CD4-positive, CD25-positive, alpha-beta regulatory T cell (primary cell): Measurements from ENCODE around the gene GLOD5. TPM values are rescaled to one million over a fixed set of nuclear protein-coding genes. Genes with fewer than 3 reads are reported as not detected.

Source experiments
- ATAC-seq, 2 donors: fragments of 150-1000 bp; cut with Tn5 transposase; one replicate each; pipeline ENCODE4 v1.10.0; 2021; ENCODE audit warnings: low read depth in 2 of 2, moderate number of reproducible peaks in 2 of 2, moderate library complexity in 1 of 2
- DNase-seq, 3 donors: peaks; one replicate each; pipeline versions ENCODE4 v3.0.0 to v3.0.0-alpha.2; 2012 to 2022; ENCODE audit warnings: mixed read lengths in 1 of 3
- H3K27ac ChIP-seq: one replicate; pipeline ENCODE4 v1.7.0; 2013; ENCODE audit warnings: mild to moderate bottlenecking, low read length; ENCODE audit not compliant: insufficient read depth, poor library complexity, severe bottlenecking
- H3K27me3 ChIP-seq: one replicate; pipeline ENCODE4 v1.7.0; 2013; ENCODE audit warnings: low read length; ENCODE audit not compliant: control insufficient read depth, insufficient read depth
- H3K36me3 ChIP-seq: one replicate; pipeline ENCODE4 v1.7.0; 2013; ENCODE audit warnings: mild to moderate bottlenecking, low read length, moderate library complexity; ENCODE audit not compliant: control insufficient read depth, insufficient read depth
- H3K4me1 ChIP-seq: 2 replicates; pipeline ENCODE4 v1.7.0; 2013; ENCODE audit warnings: mild to moderate bottlenecking, low read length; ENCODE audit not compliant: insufficient read depth, control insufficient read depth, poor library complexity, severe bottlenecking
- H3K4me3 ChIP-seq: one replicate; pipeline ENCODE4 v1.7.0; 2013; ENCODE audit warnings: low read depth, mild to moderate bottlenecking, low read length, moderate library complexity
- H3K9me3 ChIP-seq, 2 experiments: 1 replicate in 1 of 2; 2 replicates in 1 of 2; pipeline ENCODE4 v1.7.0; 2013; ENCODE audit warnings: low read length in 2 of 2, mild to moderate bottlenecking in 1 of 2, moderate library complexity in 1 of 2; ENCODE audit not compliant: control insufficient read depth in 2 of 2
- H3K27ac Mint-ChIP-seq, 3 donors: one replicate each; pipeline ENCODE4 v1.8.0; 2020 to 2022; ENCODE audit warnings: mild to moderate bottlenecking in 3 of 3, mixed read lengths in 3 of 3, moderate library complexity in 2 of 3
- H3K27me3 Mint-ChIP-seq: one replicate; pipeline ENCODE4 v1.8.0; 2022; ENCODE audit warnings: mild to moderate bottlenecking, mixed read lengths
- H3K36me3 Mint-ChIP-seq: one replicate; pipeline ENCODE4 v1.8.0; 2020; ENCODE audit warnings: mixed read lengths
- H3K4me1 Mint-ChIP-seq, 4 donors: one replicate each; pipeline ENCODE4 v1.8.0; 2020 to 2022; ENCODE audit warnings: mixed read lengths in 4 of 4, mild to moderate bottlenecking in 1 of 4
- H3K4me3 Mint-ChIP-seq, 4 donors: one replicate each; pipeline ENCODE4 v1.8.0; 2020 to 2022; ENCODE audit warnings: mild to moderate bottlenecking in 4 of 4, mixed read lengths in 4 of 4, moderate library complexity in 3 of 4
- H3K9me3 Mint-ChIP-seq, 7 donors: one replicate each; pipeline ENCODE4 v1.8.0; 2020 to 2022; ENCODE audit warnings: mixed read lengths in 7 of 7, mild to moderate bottlenecking in 3 of 7, moderate library complexity in 2 of 7
- polyA plus RNA-seq, 4 donors: library from polyadenylated mRNA; unstranded; fragments of 300-500 nt; fragmentation: Illumina TruSeq; gene quantifications; one replicate each; pipeline ENCODE4 v1.2.3, GENCODE V29; 2021
- total RNA-seq: library from RNA; stranded (reverse); gene quantifications from one replicate; pipeline ENCODE4 v1.2.3, GENCODE V29; 2022

The GLOD5 gene
- total and polyA plus RNA-seq, 5 donors from 2014 or later: not detected

DNA sequence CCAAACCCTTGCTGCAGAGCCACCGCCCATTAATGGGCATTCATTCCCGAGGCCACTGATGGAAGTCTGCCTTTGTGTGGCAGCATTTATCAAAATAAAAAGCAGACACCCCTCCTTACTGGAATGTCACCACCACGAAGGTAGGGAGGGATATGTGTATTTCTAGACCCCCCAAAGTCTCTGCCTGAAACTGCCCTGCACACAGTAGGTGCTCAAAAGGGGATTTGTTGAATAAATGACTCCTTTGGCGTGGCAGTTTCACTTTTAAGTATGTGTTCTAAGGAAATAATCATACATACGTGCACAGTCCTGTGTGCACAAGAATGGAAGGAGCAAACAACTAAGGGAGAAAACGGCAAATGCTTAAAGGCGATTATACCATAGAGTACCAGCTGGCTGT is 23.6 kb upstream of the GLOD5 start:
- Histone ChIP-seq H3K27me3 (no peaks in the 10 kb centered on the region), H3K27ac (peak overlapping the region; percentile 87), H3K4me3 (peak overlapping the region; percentile 79), H3K36me3 (no peaks in the 10 kb centered on the region), H3K4me1 (peaks cover 5% of the 10 kb centered on the region), H3K9me3 (no peaks in the 10 kb centered on the region)
- peaks cover 0 to 2% (median 0%) of the 10 kb centered on the region in 7 donors for H3K9me3 Mint-ChIP-seq
- peak overlapping the region; percentile 81 to 93 (median 88) for H3K4me3 Mint-ChIP-seq
- H3K36me3 Mint-ChIP-seq: no peaks in the 10 kb centered on the region
- H3K4me1 Mint-ChIP-seq: peaks cover 8 to 23% (median 12%) of the 10 kb centered on the region in 4 donors
- ATAC-seq (no peak), DNase-seq (no peak)
- no peaks in the 10 kb centered on the region for H3K27me3 Mint-ChIP-seq
- peak overlapping the region; percentile 93 to 94 (median 94) for H3K27ac Mint-ChIP-seq

DNA sequence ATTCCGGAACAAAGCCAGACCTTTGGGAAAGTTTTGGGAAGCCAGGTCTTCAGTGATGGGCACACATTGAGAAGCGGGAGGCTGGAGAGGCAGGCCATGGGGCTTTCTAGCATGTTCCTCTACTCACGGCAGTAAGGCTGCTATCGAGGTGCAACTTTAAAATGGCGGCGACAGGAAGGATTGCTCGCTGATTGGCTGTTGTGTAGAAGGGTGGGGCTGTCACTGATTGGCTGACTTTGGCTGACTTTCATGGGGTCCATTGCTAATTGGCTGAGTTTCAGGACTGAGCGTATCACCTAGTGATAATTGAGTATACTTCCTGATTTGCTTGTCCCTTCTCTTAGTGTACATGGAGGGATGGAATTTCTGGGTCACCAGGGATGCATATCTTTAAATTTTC is 19.7 kb upstream of the GLOD5 start:
- Mint-ChIP-seq H3K27me3 (no peaks in the 10 kb centered on the region), H3K36me3 (no peaks in the 10 kb centered on the region), H3K27ac (no peak overlapping the region), H3K4me1 (peaks cover 2 to 14% (median 8%) of the 10 kb centered on the region in 4 donors), H3K9me3 (peaks cover 0 to 2% (median 0%) of the 10 kb centered on the region in 7 donors), H3K4me3 (no peak overlapping the region)
- H3K27ac ChIP-seq: no peak overlapping the region
- DNase-seq (no peak), ATAC-seq (no peak)
- no peaks in the 10 kb centered on the region for H3K27me3 ChIP-seq
- H3K9me3 ChIP-seq: no peaks in the 10 kb centered on the region
- no peaks in the 10 kb centered on the region for H3K36me3 ChIP-seq
- no peak overlapping the region for H3K4me3 ChIP-seq
- peaks cover 5% of the 10 kb centered on the region for H3K4me1 ChIP-seq

- no peak overlapping the region for H3K27ac Mint-ChIP-seq
- H3K27ac ChIP-seq: no peak overlapping the region
- no peaks in the 10 kb centered on the region for H3K4me1 ChIP-seq
- H3K4me1 Mint-ChIP-seq: peaks cover 0 to 2% (median 0%) of the 10 kb centered on the region in 4 donors
- DNase-seq (no peak), ATAC-seq (no peak)
- no peaks in the 10 kb centered on the region for H3K27me3 Mint-ChIP-seq
- H3K4me3 ChIP-seq: no peak overlapping the region
- no peaks in the 10 kb centered on the region for H3K36me3 Mint-ChIP-seq
- H3K4me3 Mint-ChIP-seq: no peak overlapping the region
- H3K36me3 ChIP-seq: no peaks in the 10 kb centered on the region
- H3K27me3 ChIP-seq: no peaks in the 10 kb centered on the region
- H3K9me3 Mint-ChIP-seq: peaks cover 0 to 2% (median 0%) of the 10 kb centered on the region in 7 donors
- no peaks in the 10 kb centered on the region for H3K9me3 ChIP-seq
Observed at GRCh38 chrX:48745222-48745621, 16.3 kb upstream of the GLOD5 start.

- Mint-ChIP-seq H3K4me1 (peaks cover 0 to 3% (median 1%) of the 10 kb centered on the region in 4 donors), H3K27me3 (no peaks in the 10 kb centered on the region), H3K36me3 (no peaks in the 10 kb centered on the region), H3K27ac (no peak overlapping the region), H3K4me3 (no peak overlapping the region), H3K9me3 (no peaks in the 10 kb centered on the region)
- no peak for ATAC-seq
- Histone ChIP-seq H3K9me3 (no peaks in the 10 kb centered on the region), H3K4me1 (no peaks in the 10 kb centered on the region), H3K4me3 (no peak overlapping the region), H3K27me3 (no peaks in the 10 kb centered on the region), H3K27ac (no peak overlapping the region), H3K36me3 (no peaks in the 10 kb centered on the region)
- no peak for DNase-seq
Observed at GRCh38 chrX:48747415-48748016, 14.0 kb upstream of the GLOD5 start.

DNA sequence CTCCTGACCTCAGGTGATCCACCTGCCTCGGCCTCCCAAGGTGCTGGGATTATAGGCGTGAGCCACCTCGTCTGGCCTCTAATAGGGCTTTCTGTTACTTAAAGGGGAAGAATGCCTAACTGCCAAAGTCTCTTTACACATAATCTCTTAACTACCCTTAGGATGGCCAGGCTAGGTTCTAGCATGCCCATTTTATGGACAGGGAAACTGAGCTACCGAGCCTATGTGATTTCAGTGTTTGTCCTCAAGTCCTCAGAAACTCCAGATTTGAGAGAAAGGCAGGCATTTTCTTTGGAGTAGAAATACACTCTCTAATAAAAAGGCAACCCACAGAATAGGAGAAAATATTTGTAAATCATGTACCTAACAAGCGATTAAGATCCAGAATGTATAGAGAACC is 12.4 kb upstream of the GLOD5 start:
- no peaks in the 10 kb centered on the region for H3K36me3 Mint-ChIP-seq
- H3K27me3 Mint-ChIP-seq: no peaks in the 10 kb centered on the region
- H3K27ac ChIP-seq: no peak overlapping the region
- H3K4me3 ChIP-seq: no peak overlapping the region
- no peaks in the 10 kb centered on the region for H3K9me3 ChIP-seq
- H3K27ac Mint-ChIP-seq: no peak overlapping the region
- H3K9me3 Mint-ChIP-seq: no peaks in the 10 kb centered on the region
- no peaks in the 10 kb centered on the region for H3K27me3 ChIP-seq
- peaks cover 0 to 3% (median 1%) of the 10 kb centered on the region in 4 donors for H3K4me1 Mint-ChIP-seq
- DNase-seq (no peak), ATAC-seq (no peak)
- no peak overlapping the region for H3K4me3 Mint-ChIP-seq
- H3K36me3 ChIP-seq: no peaks in the 10 kb centered on the region
- H3K4me1 ChIP-seq: no peaks in the 10 kb centered on the region

DNA sequence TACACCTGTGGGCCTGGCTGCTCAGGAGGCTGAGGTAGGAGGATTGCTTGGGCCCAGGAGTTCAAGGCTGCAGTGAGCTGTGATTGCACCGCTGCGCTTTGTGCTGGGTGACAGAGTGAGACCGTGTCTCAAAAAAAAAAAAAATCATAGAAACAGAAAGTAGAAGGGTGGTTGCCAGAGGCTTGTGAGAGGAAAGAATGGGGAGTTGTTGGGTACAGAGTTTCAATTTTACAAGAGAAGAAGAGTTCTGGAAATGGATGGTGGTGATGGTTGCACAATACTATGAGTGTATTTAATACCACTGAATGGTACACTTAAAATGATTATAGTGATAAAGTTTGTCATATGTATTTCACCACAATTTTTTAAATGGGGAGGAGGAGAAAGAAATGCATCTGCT is 10.2 kb upstream of the GLOD5 start:
- Histone ChIP-seq H3K9me3 (no peaks in the 10 kb centered on the region), H3K36me3 (no peaks in the 10 kb centered on the region), H3K4me1 (no peaks in the 10 kb centered on the region), H3K4me3 (no peak overlapping the region), H3K27me3 (no peaks in the 10 kb centered on the region), H3K27ac (no peak overlapping the region)
- DNase-seq: peak in 1 of 3 donors; percentile 22
- Mint-ChIP-seq H3K36me3 (no peaks in the 10 kb centered on the region), H3K9me3 (no peaks in the 10 kb centered on the region), H3K4me3 (no peak overlapping the region), H3K4me1 (peaks cover 0 to 3% (median 1%) of the 10 kb centered on the region in 4 donors), H3K27me3 (no peaks in the 10 kb centered on the region), H3K27ac (peak overlapping the region in 1 of 3 donors; percentile 20)
- ATAC-seq: no peak

- Mint-ChIP-seq H3K27me3 (no peaks in the 10 kb centered on the region), H3K4me1 (peaks cover 0 to 3% (median 1%) of the 10 kb centered on the region in 4 donors), H3K9me3 (no peaks in the 10 kb centered on the region), H3K4me3 (no peak overlapping the region), H3K36me3 (no peaks in the 10 kb centered on the region), H3K27ac (no peak overlapping the region)
- Histone ChIP-seq H3K27me3 (no peaks in the 10 kb centered on the region), H3K27ac (no peak overlapping the region), H3K4me3 (no peak overlapping the region), H3K36me3 (no peaks in the 10 kb centered on the region), H3K9me3 (no peaks in the 10 kb centered on the region), H3K4me1 (no peaks in the 10 kb centered on the region)
- ATAC-seq: no peak
- DNase-seq: no peak
Observed at GRCh38 chrX:48752498-48752897, 9.0 kb upstream of the GLOD5 start.

- H3K27ac Mint-ChIP-seq: no peak overlapping the region
- H3K27me3 Mint-ChIP-seq: no peaks in the 10 kb centered on the region
- ATAC-seq: no peak
- H3K36me3 Mint-ChIP-seq: no peaks in the 10 kb centered on the region
- peaks cover 0 to 2% (median under 1%) of the 10 kb centered on the region in 4 donors for H3K4me1 Mint-ChIP-seq
- Histone ChIP-seq H3K36me3 (no peaks in the 10 kb centered on the region), H3K27ac (no peak overlapping the region), H3K4me3 (no peak overlapping the region), H3K4me1 (no peaks in the 10 kb centered on the region), H3K27me3 (no peaks in the 10 kb centered on the region), H3K9me3 (no peaks in the 10 kb centered on the region)
- no peak overlapping the region for H3K4me3 Mint-ChIP-seq
- no peaks in the 10 kb centered on the region for H3K9me3 Mint-ChIP-seq
- no peak for DNase-seq
Observed at GRCh38 chrX:48753708-48754228, 7.8 kb upstream of the GLOD5 start.
